Measurements from ENCODE around the gene TRAPPC12. TPM values are rescaled to one million over a fixed set of nuclear protein-coding genes. Genes with fewer than 3 reads are reported as not detected.

TRAPPC12 gene
- total RNA-seq, 1 donor from 2014 or later, result 91.7 TPM

DNA sequence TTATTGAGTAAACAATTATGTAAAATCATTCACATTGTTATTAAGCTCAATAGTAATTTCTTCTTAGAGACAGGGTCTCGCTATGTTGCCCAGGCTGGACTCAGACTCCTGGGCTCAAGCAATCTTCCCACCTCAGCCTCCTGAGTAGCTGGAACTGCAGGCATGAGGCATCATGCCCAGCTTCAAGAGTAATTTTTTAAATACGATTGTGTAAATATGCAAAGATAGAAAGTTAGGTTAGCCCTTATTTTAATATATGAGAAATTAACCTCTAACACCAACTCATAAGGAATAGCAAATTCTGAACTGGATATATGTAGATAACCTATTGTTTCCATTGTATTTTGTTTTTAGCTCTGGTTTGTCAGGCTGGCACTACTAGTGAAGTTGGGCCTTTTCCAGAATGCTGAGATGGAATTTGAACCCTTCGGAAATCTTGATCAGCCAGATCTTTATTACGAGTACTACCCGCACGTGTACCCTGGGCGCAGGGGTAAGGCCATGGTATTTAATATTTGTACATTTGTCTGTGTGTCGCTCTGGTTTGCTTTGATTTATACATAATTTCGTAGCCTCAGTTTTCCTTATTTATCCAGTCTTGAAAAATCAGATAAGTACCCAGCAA lies 44.8 kb downstream of the TRAPPC12 start:
- Mint-ChIP-seq H3K9me3 (no peaks in the 10 kb centered on the region), H3K4me1 (peaks cover 2% of the 10 kb centered on the region), H3K27me3 (no peaks in the 10 kb centered on the region), H3K27ac (no peak overlapping the region), H3K4me3 (no peak overlapping the region), H3K36me3 (ENCODE audit: low read depth) (peaks cover 33% of the 10 kb centered on the region)
- DNase-seq, result no peak
- intact Hi-C loops (cut with micrococcal nuclease), result loop anchor here (1.0 kb wide), 1 partner anchor 227 kb away; no protein-coding TSS in a partner anchor

DNA sequence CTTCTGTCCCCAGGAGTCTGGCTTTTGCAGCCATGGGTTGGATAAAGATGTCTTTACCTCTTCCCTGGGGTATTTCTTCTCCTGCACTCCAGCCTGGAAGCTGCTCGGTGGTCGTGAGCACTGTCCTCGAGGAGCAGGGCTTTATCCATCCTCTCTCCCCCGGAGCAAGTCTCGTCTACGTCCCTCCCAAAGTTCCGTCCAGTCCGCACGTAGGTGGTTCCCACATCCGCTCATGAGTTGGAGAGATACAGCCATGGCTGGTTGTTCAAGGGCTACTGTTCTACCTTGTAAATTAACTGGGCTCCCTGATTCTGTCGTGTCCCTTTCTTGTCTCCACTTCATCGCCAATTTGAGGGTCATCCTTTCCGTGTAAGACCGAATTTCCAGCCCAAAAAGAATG lies 47.1 kb downstream of the TRAPPC12 start:
- Mint-ChIP-seq H3K9me3 (no peaks in the 10 kb centered on the region), H3K27ac (no peak overlapping the region)

DNA sequence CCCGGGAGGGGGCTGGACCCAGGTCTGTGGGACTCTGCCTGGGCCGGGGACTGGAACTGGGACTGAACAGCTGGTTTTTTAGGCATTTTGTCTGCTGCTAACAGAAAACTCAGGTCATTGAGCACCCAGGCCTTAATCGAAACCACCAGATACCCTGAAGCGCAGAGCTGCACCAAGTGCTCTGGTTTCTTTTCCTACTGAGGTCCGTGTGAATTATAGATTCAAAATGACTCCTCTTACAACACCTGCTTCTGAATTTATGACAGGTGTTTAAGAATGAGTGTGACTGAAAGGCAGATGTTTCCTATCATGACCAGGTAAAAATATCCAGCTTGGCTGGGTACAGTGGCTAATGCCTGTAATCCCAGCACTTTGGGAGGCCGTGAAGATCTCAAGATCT lies 47.8 kb downstream of the TRAPPC12 start:
- peaks cover 35% of the 10 kb centered on the region for H3K36me3 Mint-ChIP-seq (ENCODE audit: low read depth)
- no peak overlapping the region for H3K4me3 Mint-ChIP-seq
- intact Hi-C loops (cut with micrococcal nuclease), result loop anchor here (5.0 kb wide), 1 partner anchor 35 kb away; no protein-coding TSS in a partner anchor

More for the DNA sequence above, 47.1 kb downstream of the TRAPPC12 start:
- no peak for DNase-seq
- intact Hi-C loops (cut with micrococcal nuclease), result loop anchor here (5.0 kb wide), 1 partner anchor 36 kb away; no protein-coding TSS in a partner anchor
- Mint-ChIP-seq H3K4me1 (peaks cover 2% of the 10 kb centered on the region), H3K4me3 (no peak overlapping the region), H3K36me3 (ENCODE audit: low read depth) (peaks cover 35% of the 10 kb centered on the region), H3K27me3 (no peaks in the 10 kb centered on the region)

DNA sequence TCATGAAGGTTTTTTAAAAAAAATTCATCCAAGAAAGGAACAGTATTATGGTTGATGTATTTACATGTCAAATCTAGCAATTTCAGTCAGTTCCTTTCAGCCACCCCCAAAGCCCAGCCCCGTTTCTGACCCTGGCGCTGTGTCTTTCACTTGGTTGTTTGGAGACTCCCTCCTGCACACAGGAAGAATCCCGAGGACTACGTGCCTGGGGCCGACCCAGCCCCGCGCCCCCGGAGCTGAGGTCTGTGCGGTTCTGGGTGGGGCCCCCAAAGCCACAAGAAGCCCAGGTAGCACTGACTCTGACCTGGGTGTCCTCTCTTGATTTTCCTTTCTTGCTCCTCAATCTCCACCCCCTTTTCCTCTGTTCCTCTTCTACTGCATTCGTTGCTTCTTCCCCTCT lies 49.1 kb downstream of the TRAPPC12 start:
- Mint-ChIP-seq H3K4me1 (peaks cover 2% of the 10 kb centered on the region), H3K4me3 (no peak overlapping the region), H3K36me3 (ENCODE audit: low read depth) (peaks cover 27% of the 10 kb centered on the region), H3K27ac (peak overlapping the region; percentile 48), H3K27me3 (no peaks in the 10 kb centered on the region), H3K9me3 (no peaks in the 10 kb centered on the region)
- no peak for DNase-seq
- intact Hi-C loops (cut with micrococcal nuclease), result loop anchor here (5.0 kb wide), 1 partner anchor 34 kb away; no protein-coding TSS in a partner anchor

More for the DNA sequence above, 47.8 kb downstream of the TRAPPC12 start:
- H3K9me3 Mint-ChIP-seq, result no peaks in the 10 kb centered on the region
- H3K4me1 Mint-ChIP-seq, result peaks cover 2% of the 10 kb centered on the region
- peak overlapping the region; percentile 59 for H3K27ac Mint-ChIP-seq
- H3K27me3 Mint-ChIP-seq, result no peaks in the 10 kb centered on the region
- DNase-seq, result no peak

DNA sequence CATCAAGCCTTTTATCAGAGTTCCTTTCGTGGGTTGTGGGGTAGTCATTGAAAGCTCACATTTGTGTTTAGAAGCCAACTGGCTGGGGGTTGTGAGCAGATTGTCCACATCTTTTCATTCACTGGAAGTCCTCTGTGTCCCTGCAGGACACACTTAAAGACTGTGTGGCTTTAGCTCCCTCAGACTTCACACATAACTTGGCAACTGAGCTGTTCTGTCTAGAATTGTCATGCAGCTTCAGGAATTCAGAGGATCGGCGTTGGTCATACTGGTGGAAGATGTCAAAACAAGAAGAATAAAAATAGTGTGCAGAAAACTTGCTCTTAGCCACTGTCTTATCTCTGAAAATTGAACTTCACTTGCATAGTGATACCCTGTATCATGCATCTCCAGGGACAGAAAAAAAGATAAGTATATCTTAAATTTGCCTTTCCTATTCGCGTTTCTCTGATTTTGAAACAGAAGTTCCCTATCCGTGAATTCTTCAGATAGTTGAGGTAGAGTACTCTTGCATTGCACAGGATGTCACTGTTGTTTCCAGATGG lies 49.6 kb downstream of the TRAPPC12 start:
- no peaks in the 10 kb centered on the region for H3K9me3 Mint-ChIP-seq
- intact Hi-C loops (cut with micrococcal nuclease), result loop anchor here (5.0 kb wide), 1 partner anchor 33 kb away; no protein-coding TSS in a partner anchor
- no peaks in the 10 kb centered on the region for H3K4me1 Mint-ChIP-seq
- peak overlapping the region; percentile 48 for H3K27ac Mint-ChIP-seq
- H3K4me3 Mint-ChIP-seq, result no peak overlapping the region
- DNase-seq, result no peak
- peaks cover 22% of the 10 kb centered on the region for H3K36me3 Mint-ChIP-seq (ENCODE audit: low read depth)
- no peaks in the 10 kb centered on the region for H3K27me3 Mint-ChIP-seq

DNA sequence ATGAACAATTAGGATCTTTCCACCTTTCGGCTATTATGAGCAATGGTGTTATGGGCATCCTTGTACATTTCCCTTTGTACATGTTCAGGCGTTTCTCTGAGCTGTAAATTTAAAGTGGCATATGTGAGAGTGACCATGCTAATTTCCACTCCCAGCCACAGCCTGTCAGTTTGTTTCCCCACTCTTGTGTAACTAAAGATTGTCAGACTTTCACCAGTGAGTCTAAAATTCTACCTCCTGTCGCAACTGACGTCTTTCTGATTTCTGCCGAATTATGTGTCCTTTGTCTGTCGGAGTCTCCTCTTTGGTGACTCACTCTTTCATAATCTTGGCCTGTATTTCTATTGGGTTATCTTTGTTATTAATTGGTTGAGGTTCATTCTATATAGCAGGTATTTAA lies 50.7 kb downstream of the TRAPPC12 start:
- H3K36me3 Mint-ChIP-seq (ENCODE audit: low read depth), result peaks cover 16% of the 10 kb centered on the region

DNA sequence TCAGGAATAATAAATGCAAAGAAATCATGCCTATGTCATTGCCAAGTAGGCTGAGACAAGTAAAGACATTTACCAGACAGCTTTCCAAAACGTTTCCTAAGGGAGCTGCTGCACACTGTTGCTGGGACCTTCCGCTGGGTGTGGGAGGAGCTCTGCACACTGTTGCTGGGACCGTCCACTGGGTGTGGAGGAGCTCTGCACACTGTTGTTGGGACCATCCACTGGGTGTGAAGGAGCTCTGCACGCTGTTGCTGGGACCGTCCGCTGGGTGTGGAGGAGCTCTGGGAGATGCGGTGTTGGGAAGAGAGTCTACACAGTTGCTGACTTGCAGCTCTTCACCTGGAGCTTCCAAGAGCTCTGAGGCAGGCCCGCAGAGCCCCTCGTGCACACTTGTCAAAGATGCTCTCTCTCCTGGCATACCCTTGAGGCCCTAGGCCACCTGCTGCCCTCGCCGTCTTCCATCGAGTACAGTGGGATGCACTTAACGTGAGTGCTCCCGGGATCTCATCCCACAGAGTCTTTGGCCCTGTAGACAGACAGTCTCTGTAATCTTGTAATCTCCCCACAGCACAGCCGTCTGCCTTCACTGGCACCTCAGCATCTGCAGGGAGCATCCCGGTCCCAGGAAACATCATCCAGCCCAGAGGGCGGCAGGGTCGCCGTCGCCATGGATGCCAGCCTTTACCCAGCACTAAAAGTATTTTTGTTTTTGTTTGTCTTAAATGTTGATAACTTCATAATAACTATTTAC lies 51.4 kb downstream of the TRAPPC12 start:
- no peak overlapping the region for H3K27ac Mint-ChIP-seq

More for the DNA sequence above, 50.7 kb downstream of the TRAPPC12 start:
- H3K4me1 Mint-ChIP-seq, result no peaks in the 10 kb centered on the region
- H3K4me3 Mint-ChIP-seq, result no peak overlapping the region
- no peaks in the 10 kb centered on the region for H3K9me3 Mint-ChIP-seq
- DNase-seq, result no peak
- no peaks in the 10 kb centered on the region for H3K27me3 Mint-ChIP-seq
- no peak overlapping the region for H3K27ac Mint-ChIP-seq
- intact Hi-C loops (cut with micrococcal nuclease), result no loop called here

DNA sequence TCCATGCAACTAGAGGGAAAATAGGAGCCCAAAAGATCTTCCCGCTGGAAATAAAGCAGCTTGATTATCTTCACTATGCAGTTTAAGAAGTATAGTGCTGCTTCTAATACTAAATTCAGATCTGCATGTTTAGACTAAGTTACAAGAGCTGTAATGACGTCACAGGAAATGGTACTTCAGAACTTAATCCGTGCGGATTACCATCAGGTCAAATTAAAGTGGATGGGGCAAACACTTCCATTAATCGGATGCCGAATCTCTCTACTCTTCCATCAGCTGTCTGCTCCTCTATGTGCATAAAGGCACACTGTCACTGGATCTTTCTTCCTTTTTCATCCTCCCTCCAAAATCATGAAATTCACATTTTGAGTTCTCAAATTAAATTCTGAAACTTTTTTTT lies 52.6 kb downstream of the TRAPPC12 start:
- intact Hi-C loops (cut with micrococcal nuclease), result no loop called here
- Mint-ChIP-seq H3K27ac (no peak overlapping the region), H3K4me1 (no peaks in the 10 kb centered on the region), H3K4me3 (no peak overlapping the region), H3K27me3 (no peaks in the 10 kb centered on the region), H3K9me3 (no peaks in the 10 kb centered on the region), H3K36me3 (ENCODE audit: low read depth) (peaks cover 12% of the 10 kb centered on the region)
- no peak for DNase-seq

More for the DNA sequence above, 51.4 kb downstream of the TRAPPC12 start:
- H3K27me3 Mint-ChIP-seq, result no peaks in the 10 kb centered on the region
- no peak for DNase-seq
- H3K9me3 Mint-ChIP-seq, result no peaks in the 10 kb centered on the region
- H3K4me1 Mint-ChIP-seq, result no peaks in the 10 kb centered on the region
- H3K36me3 Mint-ChIP-seq (ENCODE audit: low read depth), result peaks cover 12% of the 10 kb centered on the region
- no peak overlapping the region for H3K4me3 Mint-ChIP-seq
- intact Hi-C loops (cut with micrococcal nuclease), result no loop called here

DNA sequence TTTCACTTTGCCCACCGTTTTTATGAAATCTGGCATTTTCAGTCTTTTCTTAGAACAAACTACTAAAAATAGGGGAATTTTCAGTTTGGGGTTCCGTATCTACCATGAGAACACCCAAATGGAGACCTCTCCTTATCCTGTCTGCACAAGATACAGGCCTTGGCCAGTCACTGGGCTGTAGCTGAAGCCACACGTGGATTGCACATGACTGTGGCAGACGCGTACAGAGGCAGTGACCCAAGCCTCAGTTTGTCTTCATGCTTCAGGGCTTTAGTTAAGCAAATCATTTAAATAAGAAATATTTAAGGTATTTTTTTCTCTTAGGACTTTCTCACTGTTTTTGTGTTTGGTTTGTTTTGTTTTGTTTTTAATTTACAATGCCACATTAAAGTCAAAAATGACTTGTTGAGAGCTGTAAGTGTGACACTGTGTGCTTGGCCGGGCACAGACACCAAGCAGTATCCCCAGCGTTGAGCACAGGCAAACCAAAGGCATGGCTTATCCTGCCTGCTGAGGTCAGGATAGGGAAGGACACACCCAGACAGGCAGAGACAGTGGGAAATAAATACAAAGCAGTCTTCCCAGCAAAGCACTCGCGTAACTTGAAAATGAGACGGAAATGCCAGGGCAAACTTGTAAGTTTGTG lies 53.3 kb downstream of the TRAPPC12 start:
- peaks cover 12% of the 10 kb centered on the region for H3K36me3 Mint-ChIP-seq (ENCODE audit: low read depth)
- H3K4me1 Mint-ChIP-seq, result no peaks in the 10 kb centered on the region
- H3K9me3 Mint-ChIP-seq, result no peaks in the 10 kb centered on the region
- intact Hi-C loops (cut with micrococcal nuclease), result no loop called here
- H3K27ac Mint-ChIP-seq, result no peak overlapping the region
- no peaks in the 10 kb centered on the region for H3K27me3 Mint-ChIP-seq
- DNase-seq, result no peak
- H3K4me3 Mint-ChIP-seq, result no peak overlapping the region

DNA sequence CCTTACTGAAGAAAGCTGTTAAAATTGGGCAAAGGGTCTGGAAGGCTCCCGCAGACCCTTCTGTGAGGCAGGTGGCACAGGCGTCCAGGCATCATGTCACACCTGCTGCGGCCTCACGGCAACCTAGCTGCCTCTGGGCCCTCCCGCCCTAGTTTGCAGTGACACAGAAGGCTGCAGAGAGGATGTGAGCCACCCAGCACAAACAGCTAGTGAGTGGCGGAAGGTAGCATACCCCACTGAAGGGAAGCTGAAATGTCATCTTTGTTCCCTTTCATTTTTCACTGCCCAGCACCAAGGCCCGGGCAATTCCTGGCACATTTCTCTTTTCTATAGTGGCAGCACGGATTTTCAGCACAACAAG lies 53.8 kb downstream of the TRAPPC12 start:
- H3K4me3 Mint-ChIP-seq, result no peak overlapping the region
- DNase-seq, result no peak
- peaks cover 12% of the 10 kb centered on the region for H3K36me3 Mint-ChIP-seq (ENCODE audit: low read depth)
- no peaks in the 10 kb centered on the region for H3K27me3 Mint-ChIP-seq
- H3K4me1 Mint-ChIP-seq, result no peaks in the 10 kb centered on the region
- intact Hi-C loops (cut with micrococcal nuclease), result no loop called here
- no peak overlapping the region for H3K27ac Mint-ChIP-seq
- no peaks in the 10 kb centered on the region for H3K9me3 Mint-ChIP-seq

DNA sequence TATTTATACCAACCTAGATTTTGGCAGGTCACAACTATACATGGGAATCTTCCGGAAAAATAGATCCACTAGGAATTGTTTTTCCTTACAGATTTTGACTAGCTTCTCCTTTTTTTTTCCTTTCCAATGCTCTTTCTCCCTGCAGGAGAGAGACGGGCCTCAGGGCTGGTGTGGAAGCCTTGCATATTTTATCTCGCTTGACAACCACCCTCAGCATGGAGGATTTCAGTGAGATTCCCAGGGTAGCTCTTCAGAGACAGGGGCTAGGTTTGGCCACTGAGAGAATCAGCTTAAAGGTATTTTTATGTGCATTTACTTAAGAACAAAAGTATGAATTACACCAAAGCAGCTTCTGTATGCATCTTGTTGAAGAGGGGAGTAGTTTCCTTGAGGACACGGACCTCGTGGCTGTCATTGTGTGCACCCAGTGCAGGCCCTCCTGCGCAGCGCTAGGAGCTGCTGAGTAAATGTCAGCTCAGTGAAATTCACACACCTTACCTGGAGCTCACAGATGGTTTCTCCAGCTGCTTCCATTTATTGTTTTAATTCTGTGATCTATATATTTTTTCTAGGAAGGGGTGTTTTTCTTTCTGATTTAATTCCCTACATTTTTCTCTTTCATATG lies 54.4 kb downstream of the TRAPPC12 start:
- Mint-ChIP-seq H3K27ac (no peak overlapping the region), H3K4me3 (no peak overlapping the region), H3K9me3 (no peaks in the 10 kb centered on the region), H3K36me3 (ENCODE audit: low read depth) (peaks cover 10% of the 10 kb centered on the region), H3K27me3 (no peaks in the 10 kb centered on the region), H3K4me1 (no peaks in the 10 kb centered on the region)
- DNase-seq, result no peak
- intact Hi-C loops (cut with micrococcal nuclease), result no loop called here

DNA sequence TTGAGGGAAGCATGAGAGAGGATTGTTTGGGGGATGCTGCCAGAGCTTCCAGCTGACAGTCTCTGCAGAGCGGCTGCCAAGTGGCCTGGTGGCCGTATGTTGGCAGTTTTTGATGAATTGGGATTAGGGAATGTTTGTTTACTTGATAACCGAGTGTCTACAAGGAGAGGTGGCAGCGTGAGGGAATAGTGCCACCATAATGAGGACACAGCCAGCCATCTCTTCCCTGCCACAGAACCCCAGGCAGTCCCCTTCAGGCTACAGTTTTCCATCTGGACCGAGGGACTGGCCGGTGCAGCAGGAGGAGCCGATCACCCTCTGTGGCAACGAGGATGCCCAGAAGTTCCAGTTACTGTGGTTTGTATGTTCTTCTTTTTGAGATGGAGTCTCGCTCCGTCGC lies 55.2 kb downstream of the TRAPPC12 start:
- H3K4me1 Mint-ChIP-seq, result no peaks in the 10 kb centered on the region
- no peak overlapping the region for H3K4me3 Mint-ChIP-seq
- peaks cover 9% of the 10 kb centered on the region for H3K36me3 Mint-ChIP-seq (ENCODE audit: low read depth)
- no peak for DNase-seq
- no peaks in the 10 kb centered on the region for H3K27me3 Mint-ChIP-seq
- intact Hi-C loops (cut with micrococcal nuclease), result no loop called here
- no peak overlapping the region for H3K27ac Mint-ChIP-seq
- H3K9me3 Mint-ChIP-seq, result no peaks in the 10 kb centered on the region

DNA sequence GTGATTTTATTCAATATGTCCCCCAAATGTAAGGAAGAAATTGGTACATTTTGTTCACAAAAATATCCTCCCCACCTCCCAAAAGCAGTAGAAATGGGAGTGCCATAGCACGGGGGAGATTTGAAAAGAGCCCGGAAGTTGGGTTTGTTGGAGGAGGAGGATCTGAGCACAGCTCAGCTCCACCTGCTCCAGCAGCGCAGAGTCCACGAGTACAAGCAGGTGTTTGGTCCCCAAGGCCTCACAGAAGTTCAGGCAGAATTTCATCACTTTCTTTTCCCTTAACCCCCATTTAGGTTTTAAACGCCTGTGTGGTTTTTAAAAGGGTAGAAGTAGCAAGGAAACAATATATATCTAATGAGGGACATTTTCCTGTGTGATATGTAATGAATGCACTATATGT lies 56.0 kb downstream of the TRAPPC12 start:
- Mint-ChIP-seq H3K4me1 (no peaks in the 10 kb centered on the region), H3K36me3 (ENCODE audit: low read depth) (peaks cover 9% of the 10 kb centered on the region), H3K27ac (no peak overlapping the region), H3K27me3 (no peaks in the 10 kb centered on the region), H3K4me3 (no peak overlapping the region), H3K9me3 (no peaks in the 10 kb centered on the region)
- intact Hi-C loops (cut with micrococcal nuclease), result no loop called here
- no peak for DNase-seq

Data from activated CD4-positive, alpha-beta T cell treated with anti-CD3 and anti-CD28 coated beads, Interleukin-2, amount 10 ng/mL, durations not matched to agents 24 days and 14 days (primary cell).